Ovary (tissue), 3 donors: ENCODE data around the gene ADAMTS13.

Experiments
- POLR2A ChIP-seq: fragments of 450-650 bp; IDR thresholded peaks from one replicate; pipeline ENCODE4 v1.6.1; 2017; ENCODE audit warnings: antibody characterized with exemption, mild to moderate bottlenecking, moderate library complexity
- TF ChIP-seq, protein P1 (sequence below), 3 donors: fragments of 450-650 bp in 2 of 3; fragments of 200-600 bp in 1 of 3; IDR thresholded peaks; one replicate each; pipeline versions ENCODE4 v1.5.1 to v1.8.0; 2016 to 2022; ENCODE audit warnings: antibody characterized with exemption in 3 of 3, mild to moderate bottlenecking in 1 of 3
- donor health status: DM: no; HTN: no; CAD: no.

GRCh38 chr9:133470427-133470924 lies 48.3 kb downstream of the ADAMTS13 start:
- TF ChIP-seq, protein P1, sequence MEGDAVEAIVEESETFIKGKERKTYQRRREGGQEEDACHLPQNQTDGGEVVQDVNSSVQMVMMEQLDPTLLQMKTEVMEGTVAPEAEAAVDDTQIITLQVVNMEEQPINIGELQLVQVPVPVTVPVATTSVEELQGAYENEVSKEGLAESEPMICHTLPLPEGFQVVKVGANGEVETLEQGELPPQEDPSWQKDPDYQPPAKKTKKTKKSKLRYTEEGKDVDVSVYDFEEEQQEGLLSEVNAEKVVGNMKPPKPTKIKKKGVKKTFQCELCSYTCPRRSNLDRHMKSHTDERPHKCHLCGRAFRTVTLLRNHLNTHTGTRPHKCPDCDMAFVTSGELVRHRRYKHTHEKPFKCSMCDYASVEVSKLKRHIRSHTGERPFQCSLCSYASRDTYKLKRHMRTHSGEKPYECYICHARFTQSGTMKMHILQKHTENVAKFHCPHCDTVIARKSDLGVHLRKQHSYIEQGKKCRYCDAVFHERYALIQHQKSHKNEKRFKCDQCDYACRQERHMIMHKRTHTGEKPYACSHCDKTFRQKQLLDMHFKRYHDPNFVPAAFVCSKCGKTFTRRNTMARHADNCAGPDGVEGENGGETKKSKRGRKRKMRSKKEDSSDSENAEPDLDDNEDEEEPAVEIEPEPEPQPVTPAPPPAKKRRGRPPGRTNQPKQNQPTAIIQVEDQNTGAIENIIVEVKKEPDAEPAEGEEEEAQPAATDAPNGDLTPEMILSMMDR (IDR thresholded peaks at IDR 0.05): no peak
- no peak for TF ChIP-seq POLR2A
